ENCODE measurements around the gene GIN1. TPM values are rescaled to one million over a fixed set of nuclear protein-coding genes. Genes with fewer than 3 reads are reported as not detected.

GIN1 gene
- total and polyA plus RNA-seq, 4 donors = 1.8 to 6.4 (median 4.0) TPM

GRCh38 chr5:103060424-103060954 is 59.4 kb downstream of the GIN1 start:
- TF ChIP-seq, protein P1, sequence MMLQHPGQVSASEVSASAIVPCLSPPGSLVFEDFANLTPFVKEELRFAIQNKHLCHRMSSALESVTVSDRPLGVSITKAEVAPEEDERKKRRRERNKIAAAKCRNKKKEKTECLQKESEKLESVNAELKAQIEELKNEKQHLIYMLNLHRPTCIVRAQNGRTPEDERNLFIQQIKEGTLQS (IDR thresholded peaks at IDR 0.05) = no peak
- TF ChIP-seq RAD21 (IDR thresholded peaks at IDR 0.05) = no peak
- TF ChIP-seq FOXA1 (IDR thresholded peaks at IDR 0.05) = no peak
- TF ChIP-seq NR2F2 (IDR thresholded peaks at IDR 0.05) = no peak
- TF ChIP-seq MAX (IDR thresholded peaks at IDR 0.05) = no peak
- TF ChIP-seq HNF4G (IDR thresholded peaks at IDR 0.05) = no peak
- TF ChIP-seq TAF1 (conservative IDR thresholded peaks at IDR 0.05) = no peak
- no peak for TF ChIP-seq SP1 (IDR thresholded peaks at IDR 0.05)
- no peak for TF ChIP-seq HNF4A (conservative IDR thresholded peaks at IDR 0.05)
- no peak for TF ChIP-seq FOXA2 (IDR thresholded peaks at IDR 0.05)
- TF ChIP-seq JUND (IDR thresholded peaks at IDR 0.05) = no peak
- no peak for TF ChIP-seq CTCF (IDR thresholded peaks at IDR 0.05; ENCODE audit: low read depth, low read length, missing input control)
- TF ChIP-seq REST (IDR thresholded peaks at IDR 0.05) = no peak
- TF ChIP-seq RXRA (IDR thresholded peaks at IDR 0.05) = no peak
- no peak for TF ChIP-seq EGR1 (IDR thresholded peaks at IDR 0.05; ENCODE audit: low read depth in 2 of 2)
- no peak for TF ChIP-seq YY1 (IDR thresholded peaks at IDR 0.05)
- Histone ChIP-seq H3K9ac (ENCODE audit: low read depth in 1 of 2, low read length in 2 of 2) (no peak overlapping the region), H3K27me3 (ENCODE audit: control insufficient read depth in 4 of 4, insufficient read depth in 4 of 4, low read length in 3 of 4) (no peaks in the 10 kb centered on the region), H3K4me3 (ENCODE audit: low read depth in 1 of 3, low read length in 3 of 3) (no peak overlapping the region), H3K27ac (ENCODE audit: low read depth in 1 of 2, low read length in 2 of 2) (no peak overlapping the region), H3K9me3 (ENCODE audit: control insufficient read depth in 4 of 4, low read length in 3 of 4) (no peaks in the 10 kb centered on the region), H3K4me1 (ENCODE audit: control insufficient read depth in 4 of 4, insufficient read depth in 4 of 4, low read length in 3 of 4) (no peaks in the 10 kb centered on the region), H3K36me3 (ENCODE audit: control insufficient read depth in 4 of 4, insufficient read depth in 3 of 4, low read depth in 1 of 4, low read length in 3 of 4) (no peaks in the 10 kb centered on the region)
- DNase-seq (ENCODE audit: low spot score) = no peak
- WGBS = 39% methylated on average over 3 of the region's 3 CpGs

DNA sequence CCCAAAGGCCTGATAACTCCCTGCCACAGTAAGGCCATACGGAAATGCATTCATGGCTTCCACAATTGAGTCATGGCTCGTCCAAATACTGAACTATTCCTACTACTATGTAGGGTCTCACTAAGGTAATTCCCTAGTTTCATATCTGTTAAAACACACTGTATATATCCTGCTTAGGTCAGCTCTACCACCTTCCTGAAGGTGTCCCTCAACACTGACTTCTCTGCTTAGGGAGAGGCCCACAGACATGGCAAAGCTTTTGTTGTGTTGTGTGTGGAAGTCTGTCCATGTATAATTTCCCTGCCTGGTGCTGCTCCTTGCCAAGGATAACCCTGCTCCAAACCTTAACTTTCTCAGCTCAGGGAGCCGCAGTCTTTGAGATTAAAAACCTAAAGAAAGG is 60.4 kb downstream of the GIN1 start:
- no peaks in the 10 kb centered on the region for H3K27me3 ChIP-seq (ENCODE audit: control insufficient read depth in 4 of 4, insufficient read depth in 4 of 4, low read length in 3 of 4)
- H3K4me1 ChIP-seq (ENCODE audit: control insufficient read depth in 4 of 4, insufficient read depth in 4 of 4, low read length in 3 of 4) = no peaks in the 10 kb centered on the region
- H3K4me3 ChIP-seq (ENCODE audit: low read depth in 1 of 3, low read length in 3 of 3) = no peak overlapping the region
- H3K27ac ChIP-seq (ENCODE audit: low read depth in 1 of 2, low read length in 2 of 2) = no peak overlapping the region
- H3K9me3 ChIP-seq (ENCODE audit: control insufficient read depth in 4 of 4, low read length in 3 of 4) = no peaks in the 10 kb centered on the region
- no peaks in the 10 kb centered on the region for H3K36me3 ChIP-seq (ENCODE audit: control insufficient read depth in 4 of 4, insufficient read depth in 3 of 4, low read depth in 1 of 4, low read length in 3 of 4)
- WGBS = 90% methylated on average over 3 of the region's 3 CpGs
- DNase-seq (ENCODE audit: low spot score) = no peak
- H3K9ac ChIP-seq (ENCODE audit: low read depth in 1 of 2, low read length in 2 of 2) = no peak overlapping the region
- no peak for TF ChIP-seq TAF1 (conservative IDR thresholded peaks at IDR 0.05)
- no peak for TF ChIP-seq HNF4A (conservative IDR thresholded peaks at IDR 0.05)
- no peak for TF ChIP-seq EGR1 (IDR thresholded peaks at IDR 0.05; ENCODE audit: low read depth in 2 of 2)
- no peak for TF ChIP-seq FOXA1 (IDR thresholded peaks at IDR 0.05)
- TF ChIP-seq FOXA2 (IDR thresholded peaks at IDR 0.05) = no peak
- TF ChIP-seq REST (IDR thresholded peaks at IDR 0.05) = no peak
- TF ChIP-seq ZBTB33 (IDR thresholded peaks at IDR 0.05) = no peak
- TF ChIP-seq RXRA (IDR thresholded peaks at IDR 0.05) = no peak
- no peak for TF ChIP-seq RAD21 (IDR thresholded peaks at IDR 0.05)
- no peak for TF ChIP-seq NR2F2 (IDR thresholded peaks at IDR 0.05)
- no peak for TF ChIP-seq GABPA (IDR thresholded peaks at IDR 0.05 in 1 of 2, conservative IDR thresholded peaks at IDR 0.05 in 1 of 2)
- no peak for TF ChIP-seq CTCF (IDR thresholded peaks at IDR 0.05; ENCODE audit: low read depth, low read length, missing input control)
- TF ChIP-seq SP1 (IDR thresholded peaks at IDR 0.05) = no peak

Measured in liver (tissue), 9 donors.